Activated CD8-positive, alpha-beta memory T cell treated with anti-CD3 and anti-CD28 coated beads, Interleukin-2, amount 50 U/mL, for 24 hours (primary cell): ENCODE measurements around the gene BDKRB1.

ENCODE experiments used
- DNase-seq: peaks from one replicate; pipeline ENCODE4 v3.0.0-alpha.2; 2020; ENCODE audit errors: extremely low read depth

The BDKRB1 gene

DNA sequence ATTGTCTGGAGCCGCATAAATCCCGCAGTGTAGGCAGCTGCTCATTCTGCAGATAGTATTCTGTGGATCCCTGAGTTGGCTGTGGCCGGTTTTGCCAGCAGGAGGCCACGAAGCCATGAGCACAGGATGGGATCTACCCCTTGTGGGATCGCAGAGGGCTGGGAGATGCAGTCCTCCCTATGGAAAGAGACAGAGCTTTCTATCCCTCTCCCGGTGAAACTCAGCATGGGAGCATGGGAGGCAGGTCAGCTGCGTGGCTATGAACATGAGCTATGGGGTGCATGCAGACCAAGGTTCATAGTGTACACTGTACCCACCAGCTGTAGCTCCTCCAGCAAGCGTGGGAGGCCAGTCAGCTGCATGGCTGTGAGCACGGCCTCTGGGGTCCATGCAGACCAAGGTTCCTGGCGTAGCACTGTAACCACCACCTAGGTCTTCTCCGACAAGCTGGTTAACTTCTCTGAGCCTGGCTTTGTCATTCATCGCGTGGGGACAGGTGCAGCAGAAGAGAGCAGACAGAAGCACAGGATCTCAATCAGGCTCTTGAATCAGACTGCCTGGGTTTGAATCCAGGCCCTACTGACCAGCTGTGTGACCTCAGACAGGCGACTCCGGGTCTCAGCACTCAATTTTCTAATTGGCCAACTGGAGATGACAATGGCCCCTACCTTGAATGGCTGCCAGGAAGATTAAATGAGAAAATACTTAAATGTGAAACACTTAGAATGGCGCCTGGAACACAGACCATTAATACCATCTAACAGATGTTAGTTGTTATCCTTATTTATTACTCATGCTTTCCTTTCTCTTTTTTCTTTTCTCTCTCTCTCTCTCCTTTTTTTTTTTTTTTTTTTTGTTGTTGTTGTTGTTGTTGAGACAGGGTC, 6.0 kb downstream of the BDKRB1 start:
- DNase-seq = no peak

DNA sequence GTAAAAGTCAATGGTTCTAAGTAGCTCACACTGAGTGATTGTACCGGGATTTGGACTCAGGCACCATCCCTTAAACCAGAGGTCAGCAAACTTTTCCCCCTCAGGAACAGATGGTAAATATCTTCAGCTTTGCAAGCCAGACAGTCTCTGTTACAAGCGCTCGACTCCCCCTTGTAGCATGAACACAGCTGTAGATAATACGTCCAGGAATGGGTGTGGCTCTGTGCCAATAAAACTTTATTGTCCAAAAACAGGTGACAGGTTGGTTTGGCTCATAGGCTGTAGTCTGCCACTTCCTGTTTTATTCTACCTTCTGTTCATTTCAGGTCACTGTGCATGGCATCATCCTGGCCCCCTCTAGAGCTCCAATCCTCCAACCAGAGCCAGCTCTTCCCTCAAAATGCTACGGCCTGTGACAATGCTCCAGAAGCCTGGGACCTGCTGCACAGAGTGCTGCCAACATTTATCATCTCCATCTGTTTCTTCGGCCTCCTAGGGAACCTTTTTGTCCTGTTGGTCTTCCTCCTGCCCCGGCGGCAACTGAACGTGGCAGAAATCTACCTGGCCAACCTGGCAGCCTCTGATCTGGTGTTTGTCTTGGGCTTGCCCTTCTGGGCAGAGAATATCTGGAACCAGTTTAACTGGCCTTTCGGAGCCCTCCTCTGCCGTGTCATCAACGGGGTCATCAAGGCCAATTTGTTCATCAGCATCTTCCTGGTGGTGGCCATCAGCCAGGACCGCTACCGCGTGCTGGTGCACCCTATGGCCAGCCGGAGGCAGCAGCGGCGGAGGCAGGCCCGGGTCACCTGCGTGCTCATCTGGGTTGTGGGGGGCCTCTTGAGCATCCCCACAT, 7.6 kb downstream of the BDKRB1 start:
- DNase-seq = no peak

GRCh38 chr14:96264200-96264553, 8.2 kb downstream of the BDKRB1 start:
- DNase-seq = no peak

DNA sequence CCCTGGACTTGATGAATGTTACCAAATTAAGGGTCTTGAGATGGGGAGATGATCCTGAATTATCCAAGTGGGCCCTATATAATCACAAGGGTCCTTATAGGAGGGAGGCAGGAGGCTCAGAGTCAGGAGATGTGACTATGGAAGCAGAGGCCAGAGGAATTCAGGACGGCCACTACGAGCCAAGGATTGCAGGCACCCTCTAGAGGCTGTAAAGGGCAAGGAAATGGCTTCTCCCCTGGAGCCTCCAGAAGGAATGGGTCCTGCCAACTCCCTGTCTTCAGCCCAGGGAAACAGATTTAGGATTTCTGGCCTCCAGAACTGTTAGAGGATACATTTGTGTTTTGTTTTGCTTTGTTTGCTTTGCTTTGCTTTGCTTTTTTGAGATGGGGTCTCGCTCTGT, 8.8 kb downstream of the BDKRB1 start:
- no peak for DNase-seq

GRCh38 chr14:96265383-96266095, 9.5 kb downstream of the BDKRB1 start:
- DNase-seq = no peak

DNA sequence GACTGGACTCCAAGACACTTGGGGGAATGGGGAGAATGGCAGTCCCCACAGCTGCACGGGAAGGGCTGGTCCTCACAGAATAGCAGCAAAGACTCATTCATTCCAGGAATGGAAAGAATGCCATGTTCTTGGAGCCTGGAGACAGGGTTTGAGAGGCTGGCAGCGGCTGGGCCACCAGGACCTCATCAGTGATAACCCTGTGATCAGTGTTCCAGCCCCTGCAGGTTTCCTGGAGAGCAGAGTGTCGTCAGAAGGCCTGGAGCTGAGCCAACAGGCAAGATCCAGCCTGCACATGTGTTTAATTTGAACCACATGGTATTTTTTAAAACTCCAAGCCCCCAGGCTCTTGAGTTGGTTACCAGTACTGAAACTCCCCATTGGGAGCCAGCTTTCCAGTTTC, 11.3 kb downstream of the BDKRB1 start:
- no peak for DNase-seq

DNA sequence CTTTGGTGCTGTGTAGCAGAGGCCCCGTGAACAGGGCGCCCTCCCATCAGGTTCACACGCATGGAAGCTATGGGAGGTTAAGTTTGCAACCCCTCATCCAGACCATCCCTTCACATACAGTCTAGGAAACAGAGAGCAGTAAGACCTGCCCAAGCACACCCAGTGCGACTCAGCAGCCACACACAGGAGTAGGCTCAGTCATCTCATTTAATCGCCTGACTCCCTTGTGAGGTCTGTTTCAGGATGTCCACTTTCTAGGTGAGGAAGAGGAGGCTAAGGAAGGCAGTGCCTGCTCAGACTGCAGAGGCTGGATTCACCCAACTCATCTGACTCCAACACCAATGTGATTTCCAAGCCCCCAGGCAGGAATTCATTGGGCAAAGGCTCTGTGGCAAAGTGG, 11.9 kb downstream of the BDKRB1 start:
- no peak for DNase-seq

DNA sequence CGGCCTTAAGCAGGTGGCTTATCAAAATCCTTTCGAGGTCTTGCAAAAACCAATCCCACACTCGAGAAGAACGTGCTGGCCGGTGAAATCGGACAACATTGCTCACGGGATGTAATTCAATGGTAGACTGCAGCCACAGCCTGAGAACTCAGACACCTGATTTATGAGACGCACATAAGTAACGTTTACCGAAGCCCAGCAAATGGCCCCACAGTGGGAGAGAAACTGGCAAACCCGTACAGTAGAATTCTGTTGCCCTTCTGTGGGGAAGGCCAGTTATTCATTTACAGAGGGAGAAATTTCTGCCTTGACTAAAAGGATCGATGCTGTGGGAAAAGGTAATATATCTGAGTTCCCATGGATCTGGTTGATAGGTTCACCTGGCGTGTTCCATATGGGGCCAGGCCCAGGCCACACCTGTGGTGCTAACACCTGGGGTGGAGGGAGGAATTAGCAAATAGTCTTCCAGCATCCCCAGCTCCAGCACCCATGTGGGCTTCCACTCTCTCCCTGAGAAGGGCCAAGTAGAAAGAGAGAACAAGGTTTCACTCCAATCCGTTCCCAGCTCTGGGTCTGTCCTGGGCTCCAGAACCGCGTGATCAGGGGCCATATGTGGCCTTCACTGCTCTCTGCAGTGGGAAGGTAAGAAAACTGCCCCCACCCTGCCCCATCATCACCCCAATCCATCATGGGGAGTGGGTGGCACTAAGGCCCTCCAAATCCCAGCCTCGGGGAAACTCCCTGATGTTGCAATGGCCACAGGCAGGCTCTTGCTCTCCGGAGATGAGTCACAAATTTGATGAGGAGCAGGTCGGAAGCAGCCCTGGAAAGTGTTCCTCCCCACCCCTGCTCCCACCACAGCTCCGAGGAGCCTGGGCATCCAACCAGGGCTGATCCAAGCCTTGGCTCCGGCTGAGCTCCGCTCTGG, 12.7 kb downstream of the BDKRB1 start:
- no peak for DNase-seq

DNA sequence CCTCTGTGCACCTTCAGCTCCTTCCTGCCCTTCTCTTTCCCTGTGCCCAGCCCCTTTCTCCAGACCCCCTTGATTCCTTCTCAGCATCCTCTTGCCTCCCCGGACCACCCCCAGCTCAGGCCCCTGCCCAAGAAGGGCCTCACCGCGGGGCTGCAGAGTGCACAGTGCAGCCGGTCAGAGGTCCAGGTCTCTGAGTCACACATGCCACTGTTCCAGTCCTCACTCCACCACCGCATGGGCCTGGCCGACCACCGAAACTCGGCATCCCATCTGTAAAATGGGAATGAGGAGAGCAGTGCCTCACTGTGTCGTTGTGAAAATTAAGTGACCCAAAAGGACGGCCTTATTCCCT, 13.3 kb downstream of the BDKRB1 start:
- DNase-seq = no peak

DNA sequence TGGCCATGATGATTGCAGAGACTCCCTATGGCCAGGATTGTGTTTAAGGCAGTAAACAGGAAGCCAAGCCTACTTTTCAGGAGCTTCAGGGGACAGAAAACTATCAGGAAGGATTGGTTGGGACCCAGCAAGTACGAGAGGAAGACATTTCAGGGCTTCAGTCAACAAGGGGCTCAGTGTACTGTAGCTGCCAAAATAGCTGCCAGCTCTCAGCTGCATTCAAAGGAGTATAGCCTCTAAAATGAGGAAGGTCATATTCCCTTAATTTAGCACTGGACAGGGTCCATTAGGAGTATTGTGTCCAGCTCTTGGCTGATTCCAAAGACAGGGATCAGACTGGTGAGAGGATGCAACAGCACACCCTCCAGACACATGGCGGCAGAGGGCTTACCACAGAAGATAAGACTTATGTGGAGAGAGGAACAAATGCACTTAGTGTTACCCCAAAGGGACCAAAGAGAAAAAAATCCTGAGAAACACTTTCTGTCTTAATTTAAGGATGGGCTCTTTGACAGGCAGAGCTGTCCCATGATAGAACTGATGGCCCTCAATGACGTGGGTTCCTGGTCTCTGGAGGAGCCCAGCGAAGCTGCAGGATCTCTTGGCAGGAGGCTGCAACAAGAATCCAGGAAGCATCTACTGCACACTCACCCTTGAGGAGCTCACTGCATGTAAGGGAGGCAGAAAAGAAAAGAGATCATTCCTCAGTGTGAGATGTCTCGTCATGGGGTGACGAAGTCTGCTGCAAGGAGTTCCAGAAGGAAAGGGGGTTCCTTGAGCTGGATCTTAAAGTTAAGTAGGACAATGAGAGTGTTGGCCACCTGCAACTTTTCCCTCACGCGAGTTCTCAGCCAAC, 14.8 kb downstream of the BDKRB1 start:
- DNase-seq = no peak

GRCh38 chr14:96271421-96271762, 15.4 kb downstream of the BDKRB1 start:
- DNase-seq = no peak

DNA sequence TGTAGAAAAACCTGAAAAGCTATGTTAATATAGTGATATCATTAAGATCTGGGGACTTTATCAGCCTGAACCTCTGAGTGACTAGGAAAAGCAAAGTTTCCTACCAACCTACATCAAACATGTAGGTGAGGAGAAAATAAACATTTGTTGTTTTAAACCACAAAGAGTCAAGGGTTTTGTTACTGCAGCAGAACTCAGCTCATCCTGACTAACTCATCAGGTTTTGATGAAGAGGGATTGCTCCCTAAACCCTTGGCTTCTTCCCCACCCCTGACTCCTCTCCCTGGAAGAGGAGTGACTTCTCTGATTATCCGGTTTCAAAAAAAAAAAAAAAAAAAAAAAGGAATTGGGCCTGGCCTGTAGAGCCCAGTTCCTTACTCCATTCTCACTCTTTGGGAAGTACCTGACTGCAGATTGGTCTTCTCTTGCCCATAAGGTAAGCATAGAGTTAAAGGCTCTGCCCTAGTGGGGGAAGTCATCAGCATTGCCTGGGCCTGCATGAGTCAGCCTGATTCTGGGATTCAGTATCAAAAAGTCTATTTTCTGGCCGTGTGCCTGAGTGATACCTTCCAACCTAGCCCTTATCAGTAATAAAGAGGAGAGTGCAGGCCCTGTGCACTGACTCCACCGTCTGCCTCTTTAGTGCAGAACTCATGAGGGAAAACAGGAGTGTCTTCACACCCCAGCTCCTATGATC, 16.9 kb downstream of the BDKRB1 start:
- no peak for DNase-seq

- DNase-seq = no peak
Observed at GRCh38 chr14:96273629-96274028, 17.6 kb downstream of the BDKRB1 start.

GRCh38 chr14:96274122-96274521, 18.1 kb downstream of the BDKRB1 start:
- no peak for DNase-seq

DNA sequence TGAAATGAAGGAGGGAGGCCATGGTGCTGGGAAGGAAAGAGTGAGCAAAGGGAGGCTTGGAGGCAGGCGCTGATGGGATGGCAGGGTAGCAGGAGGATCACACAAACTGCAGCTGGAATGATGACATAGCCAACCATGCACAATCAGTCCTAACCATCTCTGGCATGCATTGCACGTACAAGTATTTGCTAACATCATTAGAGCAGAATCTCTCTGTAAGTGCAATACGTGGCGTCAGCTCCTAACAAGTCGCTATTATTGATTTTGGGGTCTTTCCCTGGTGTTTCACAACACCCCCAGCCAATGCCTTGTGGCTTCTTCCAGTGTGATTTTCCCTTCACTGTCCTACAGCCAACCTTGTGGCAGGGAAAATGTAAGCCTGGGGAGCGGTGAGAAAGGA, 18.5 kb downstream of the BDKRB1 start:
- DNase-seq = no peak

DNA sequence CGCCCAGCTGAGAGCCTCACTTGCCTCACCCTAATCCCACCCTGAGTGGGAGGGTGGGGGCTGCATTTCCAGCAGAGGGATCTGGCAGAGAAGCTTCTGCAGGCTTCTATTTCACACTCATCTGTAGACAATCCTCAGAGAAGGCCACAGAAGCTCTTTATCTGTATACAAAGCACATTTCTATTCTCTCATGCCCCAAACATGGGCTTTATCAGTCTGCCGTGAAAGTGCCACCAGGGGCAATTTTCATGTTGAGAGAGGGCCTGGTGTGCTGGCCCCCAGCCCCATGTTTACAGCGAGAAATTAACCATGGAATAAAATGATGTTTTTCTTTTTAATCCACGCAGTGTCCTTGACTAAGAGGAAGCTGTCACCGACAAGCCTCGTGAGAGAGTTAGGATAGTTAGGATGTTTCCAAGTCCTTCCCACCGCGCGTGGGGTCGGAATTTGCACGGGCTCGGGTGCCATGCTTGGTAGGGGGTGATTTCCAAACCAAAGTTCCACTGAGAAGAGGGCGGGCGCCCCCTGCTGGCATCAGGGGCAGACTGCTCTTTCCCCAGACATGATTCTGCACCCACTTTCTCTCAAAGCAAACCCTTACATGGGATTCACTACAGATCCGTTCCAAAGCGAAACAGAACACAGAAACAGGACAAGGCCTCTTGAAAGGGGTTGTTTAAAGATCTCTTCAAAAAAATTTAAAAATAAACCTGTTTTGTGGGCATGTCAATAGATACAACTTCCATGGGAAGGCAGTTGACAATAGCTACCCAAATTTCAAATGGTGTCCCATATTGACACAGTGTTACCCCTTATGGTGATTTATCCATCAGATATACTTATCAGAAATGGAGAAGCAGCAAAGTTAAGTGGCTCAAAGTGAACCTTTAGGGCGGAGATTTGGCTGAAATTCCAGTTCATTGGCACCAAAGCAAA, 19.4 kb downstream of the BDKRB1 start:
- DNase-seq = peak; percentile 21

GRCh38 chr14:96277890-96278289, 21.9 kb downstream of the BDKRB1 start:
- no peak for DNase-seq

DNA sequence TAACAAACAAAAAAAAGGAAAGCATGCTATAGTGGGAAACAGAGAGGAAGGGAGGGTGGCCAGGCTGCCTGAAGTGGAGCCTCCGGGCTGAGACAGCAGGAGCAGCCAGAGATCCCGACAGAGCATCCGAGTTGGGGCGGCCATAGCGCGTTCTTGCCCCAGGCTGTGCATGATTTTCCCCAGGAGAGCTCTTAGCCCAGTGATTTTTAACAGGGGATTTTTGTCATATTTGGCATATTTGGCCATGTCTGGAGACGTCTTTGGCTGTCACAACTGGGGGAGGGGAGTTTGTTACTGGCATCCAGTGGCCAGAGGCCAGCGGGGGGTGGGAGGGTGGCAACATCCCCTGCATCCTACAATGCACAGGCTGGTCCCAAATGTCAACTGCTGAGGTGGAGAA, 23.6 kb downstream of the BDKRB1 start:
- DNase-seq = no peak

DNA sequence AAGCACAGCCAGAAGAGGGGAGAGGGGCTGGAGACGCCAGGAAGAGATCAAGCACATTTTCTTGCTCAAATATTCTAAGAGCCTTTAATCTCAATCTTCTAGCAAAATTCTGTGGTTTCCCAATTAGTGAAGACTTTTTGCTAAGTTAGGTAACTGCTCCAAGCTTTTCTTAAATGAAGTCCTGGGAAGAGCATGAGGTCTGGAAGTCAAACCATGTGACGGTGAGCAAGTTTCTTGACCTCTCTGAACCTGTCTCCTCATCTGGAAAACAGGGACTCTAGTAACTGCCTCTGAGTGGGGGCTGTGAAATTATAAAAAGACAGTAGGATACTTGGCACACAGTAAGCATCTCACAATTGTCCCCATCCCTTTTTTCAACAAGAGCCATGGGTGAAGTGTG, 24.1 kb downstream of the BDKRB1 start:
- DNase-seq = no peak
